Heart left ventricle (tissue), 16 donors: ENCODE results near the gene EPB41L2. TPM values are rescaled to one million over a fixed set of nuclear protein-coding genes. Genes with fewer than 3 reads are reported as not detected.

Experiments used
- ATAC-seq, 4 donors: fragments of 200-7000 bp; cut with Tn5 transposase; one replicate each; pipeline ENCODE4 v1.9.1; 2020 to 2022; ENCODE audit warnings: moderate library complexity in 4 of 4, mild to moderate bottlenecking in 3 of 4, moderate number of reproducible peaks in 1 of 4
- DNase-seq, 5 donors: peaks; one replicate each; pipeline ENCODE4 v3.0.0-alpha.2; 2020
- H3K27ac ChIP-seq, 12 donors: fragments of 200-600 bp; sonication (generic) in 4 of 12; one replicate each; pipeline versions ENCODE4 v1.5.0 to v1.8.0; 2016 to 2022; ENCODE audit warnings: mild to moderate bottlenecking in 2 of 12
- H3K27me3 ChIP-seq, 9 donors: fragments of 200-600 bp; sonication (generic) in 2 of 9; one replicate each; pipeline versions ENCODE4 v1.5.1 to v1.8.0; 2016 to 2022; ENCODE audit warnings: mild to moderate bottlenecking in 3 of 9
- H3K36me3 ChIP-seq, 9 donors: fragments of 200-600 bp; sonication (generic) in 2 of 9; one replicate each; pipeline versions ENCODE4 v1.5.0 to v1.8.0; 2018 to 2022; ENCODE audit warnings: mild to moderate bottlenecking in 2 of 9
- H3K4me1 ChIP-seq, 12 donors: fragments of 200-600 bp; sonication (generic) in 4 of 12; one replicate each; pipeline versions ENCODE4 v1.5.0 to v1.8.0; 2016 to 2022; ENCODE audit warnings: mild to moderate bottlenecking in 3 of 12
- H3K4me3 ChIP-seq, 12 donors: fragments of 200-600 bp; sonication (generic) in 4 of 12; one replicate each; pipeline versions ENCODE4 v1.5.0 to v1.8.0; 2017 to 2022; ENCODE audit warnings: mild to moderate bottlenecking in 9 of 12, moderate library complexity in 4 of 12
- H3K9me3 ChIP-seq, 12 donors: fragments of 200-600 bp; sonication (generic) in 4 of 12; one replicate each; pipeline versions ENCODE4 v1.5.0 to v1.8.0; 2016 to 2022; ENCODE audit warnings: mild to moderate bottlenecking in 1 of 12
- CTCF ChIP-seq, 12 donors: fragments of 200-600 bp; sonication (generic) in 4 of 12; IDR thresholded peaks; one replicate each; pipeline versions ENCODE4 v1.5.0 to v1.8.0; 2018 to 2022; ENCODE audit warnings: antibody characterized with exemption in 12 of 12, mild to moderate bottlenecking in 5 of 12
- POLR2A ChIP-seq, 2 donors: fragments of 450-650 bp; IDR thresholded peaks; one replicate each; pipeline ENCODE4 v1.6.1; 2017; ENCODE audit warnings: antibody characterized with exemption in 2 of 2, mild to moderate bottlenecking in 2 of 2, moderate library complexity in 2 of 2
- WGBS, 4 donors: extraction: QIAGEN DNeasy Blood & Tissue Kit in 2 of 4; methylation state at CpG; one replicate each; pipeline versions ENCODE4 v1.1.5 to v1.1.7; 2013 to 2018; 5-methylcytosine and 5-hydroxymethylcytosine counted together
- intact Hi-C, 10 donors: fragments of 100-400 bp; cut with DNase I; formaldehyde crosslinking; loops; one replicate each; pipeline versions ENCODE4 v1.11.1 to v1.14.2; 2022
- polyA plus RNA-seq, 2 donors: library from polyadenylated mRNA; stranded (reverse); fragments of 200-250 nt; gene quantifications; one replicate each; pipeline ENCODE4 v1.2.3, GENCODE V29; 2013
- total RNA-seq, 9 donors: library from RNA; depleted of rRNA in 2 of 9; stranded (reverse); fragments of >200 nt in 2 of 9; fragmentation: NEBNext Ultra II Directional in 3 of 9; extraction: Animal tissue kit (Norgen Biotek cat#: 25700) in 3 of 9; gene quantifications; one replicate each; pipeline versions ENCODE4 v1.1.0 to v1.2.4, GENCODE V29; 2016 to 2023
- donor health status: ischemic (EF 13 %, LVEDD 7.1; RV severe dilation, severe dysfunction).
- donor health status: healthy with polysubstance abuse.
- donor health status: DM: no; HTN: yes; CAD: no.
- donor health status: DM: no; HTN: no; CAD: no.
- donor health status: ischemic (EF 25% LVEDD 6.9; RV normal size, moderate dysfunction).
- donor health status: ischemic (EF 25% LVEDD 5.7; RV mildly dilated, moderate dysfunction).
- donor health status: healthy.
- donor health status: DM: yes; HTN: yes; CAD: no.
- donor health status: ischemic (EF 35%, LVEDD 5.7; RV mildly dilated, moderate dysfunction).
- donor health status: nonischemic (EF 11% LVEDD 7.7; RV severe dilation, severe dysfunction).
- donor health status: DM: yes; HTN: yes; CAD: no.
- donor health status: PGD.
- donor health status: ischemic (EF 29% LVEDD 5.4; RV normal size, mild dysfunction).
- donor health status: nonischemic (EF 23%, LVEDD 6.1; RV moderate dilation, normal function).

Gene EPB41L2
- total and polyA plus RNA-seq, 11 donors: 21.3 to 115 (median 51.9) TPM

- intact Hi-C loops: loop anchor here in 7 of 10 donors (2.0 to 10.0 kb wide), 5 partner anchors 236 to 1032 kb away; partner anchors contain the start of gene MED23 (in 1 of the 7)
- H3K36me3 ChIP-seq: peaks cover 0 to 63% (median 13%) of the 10 kb centered on the region in 9 donors
- ATAC-seq: peak in 3 of 4 donors; percentile 24 to 48 (median 46)
- peak overlapping the region in 1 of 12 donors; percentile 7 for H3K27ac ChIP-seq
- H3K27me3 ChIP-seq: no peaks in the 10 kb centered on the region
- 73 to 84% (median 77%) methylated on average over 4 of the region's 4 CpGs for WGBS, 4 donors
- no peak for DNase-seq
- TF ChIP-seq CTCF (IDR thresholded peaks at IDR 0.05) (no peak), POLR2A (IDR thresholded peaks at IDR 0.05) (no peak)
- H3K4me3 ChIP-seq: no peak overlapping the region
- no peaks in the 10 kb centered on the region for H3K9me3 ChIP-seq
- H3K4me1 ChIP-seq: peaks cover 0 to 5% (median 0%) of the 10 kb centered on the region in 12 donors
Observed at GRCh38 chr6:130882370-130882769, 180.7 kb downstream of the EPB41L2 start.

- no peak overlapping the region for H3K4me3 ChIP-seq
- H3K4me1 ChIP-seq: peaks cover 0 to 5% (median 0%) of the 10 kb centered on the region in 12 donors
- 85 to 88% (median 87%) methylated on average over 6 of the region's 6 CpGs for WGBS, 4 donors
- ATAC-seq: no peak
- H3K27ac ChIP-seq: no peak overlapping the region
- peaks cover 0 to 82% (median 16%) of the 10 kb centered on the region in 9 donors for H3K36me3 ChIP-seq
- TF ChIP-seq POLR2A (IDR thresholded peaks at IDR 0.05): no peak
- no peak for TF ChIP-seq CTCF (IDR thresholded peaks at IDR 0.05)
- H3K9me3 ChIP-seq: no peaks in the 10 kb centered on the region
- intact Hi-C loops: loop anchor here in 8 of 10 donors (5.0 to 10.0 kb wide), 6 partner anchors 555 to 1285 kb away; partner anchors contain the start of gene MED23 (in 1 of the 8)
- no peaks in the 10 kb centered on the region for H3K27me3 ChIP-seq
- no peak for DNase-seq
Observed at GRCh38 chr6:130879826-130880225, 183.2 kb downstream of the EPB41L2 start.

GRCh38 chr6:130873746-130874145 lies 189.3 kb downstream of the EPB41L2 start:
- no peak overlapping the region for H3K27ac ChIP-seq
- H3K36me3 ChIP-seq: peaks cover 0 to 50% (median 22%) of the 10 kb centered on the region in 9 donors
- no peak overlapping the region for H3K4me3 ChIP-seq
- TF ChIP-seq CTCF (IDR thresholded peaks at IDR 0.05) (no peak), POLR2A (IDR thresholded peaks at IDR 0.05) (no peak)
- ATAC-seq: no peak
- no peaks in the 10 kb centered on the region for H3K27me3 ChIP-seq
- 93 to 96% (median 93%) methylated on average over 5 of the region's 5 CpGs for WGBS, 4 donors
- DNase-seq: no peak
- peaks cover 0 to 9% (median 0%) of the 10 kb centered on the region in 12 donors for H3K4me1 ChIP-seq
- intact Hi-C loops: loop anchor here in 8 of 10 donors (2.0 to 10.0 kb wide), 4 partner anchors 549 to 1279 kb away; no protein-coding TSS in a partner anchor
- H3K9me3 ChIP-seq: no peaks in the 10 kb centered on the region

GRCh38 chr6:130872250-130873095 lies 190.6 kb downstream of the EPB41L2 start:
- 69 to 73% (median 72%) methylated on average over 8 of the region's 8 CpGs for whole genome bisulfite sequencing, 4 donors
- Histone ChIP-seq H3K4me3 (no peak overlapping the region), H3K27ac (no peak overlapping the region), H3K4me1 (peaks cover 0 to 9% (median 0%) of the 10 kb centered on the region in 12 donors), H3K9me3 (no peaks in the 10 kb centered on the region), H3K36me3 (peaks cover 0 to 61% (median 22%) of the 10 kb centered on the region in 9 donors), H3K27me3 (no peaks in the 10 kb centered on the region)
- intact Hi-C loops: loop anchor here in 9 of 10 donors (1.0 to 10.0 kb wide), 5 partner anchors 548 to 1278 kb away; no protein-coding TSS in a partner anchor
- DNase-seq (peak; percentile 44 to 75 (median 60)), ATAC-seq (peak in 1 of 4 donors; percentile 54)
- TF ChIP-seq CTCF (IDR thresholded peaks at IDR 0.05) (peak; percentile 73 to 96 (median 84)), POLR2A (IDR thresholded peaks at IDR 0.05) (no peak)
